Lower lobe of right lung (tissue), 2 donors: ENCODE data around the gene NOX5. TPM values are rescaled to one million over a fixed set of nuclear protein-coding genes. Genes with fewer than 3 reads are reported as not detected.

Experiments used
- ATAC-seq, 2 donors: fragments of 200-7000 bp; cut with Tn5 transposase; one replicate each; pipeline ENCODE4 v1.9.1; 2020 to 2022; ENCODE audit warnings: mild to moderate bottlenecking in 2 of 2, moderate library complexity in 2 of 2
- DNase-seq: peaks from one replicate; pipeline ENCODE4 v3.0.0-alpha.2; 2020
- H3K27ac ChIP-seq: fragments of 200-600 bp; one replicate; pipeline ENCODE4 v1.8.0; 2022
- H3K27me3 ChIP-seq: fragments of 200-600 bp; one replicate; pipeline ENCODE4 v1.8.0; 2022; ENCODE audit warnings: low read depth
- H3K36me3 ChIP-seq: fragments of 200-600 bp; one replicate; pipeline ENCODE4 v1.8.0; 2022; ENCODE audit warnings: mild to moderate bottlenecking
- H3K4me1 ChIP-seq: fragments of 200-600 bp; one replicate; pipeline ENCODE4 v1.8.0; 2022
- H3K4me3 ChIP-seq: fragments of 200-600 bp; one replicate; pipeline ENCODE4 v1.8.0; 2022; ENCODE audit warnings: mild to moderate bottlenecking
- H3K9me3 ChIP-seq: fragments of 200-600 bp; one replicate; pipeline ENCODE4 v1.8.0; 2022
- intact Hi-C: fragments of 100-400 bp; cut with DNase I; formaldehyde crosslinking; loops from one replicate; pipeline ENCODE4 v1.11.0; 2022
- total RNA-seq: library from RNA; stranded (reverse); fragmentation: NEBNext Ultra II Directional; extraction: Animal tissue kit (Norgen Biotek cat#: 25700); gene quantifications from one replicate; pipeline ENCODE4 v1.2.1, GENCODE V29; 2021
- TF ChIP-seq, protein P1 (sequence below): fragments of 200-600 bp; IDR thresholded peaks from one replicate; pipeline ENCODE4 v1.8.0; 2022; ENCODE audit warnings: antibody characterized with exemption, mild to moderate bottlenecking
- donor health status: DM: no; HTN: yes; CAD: no; lungs with severe emphysema.

NOX5 gene
- total RNA-seq, 1 donor from 2014 or later, result not detected

DNA sequence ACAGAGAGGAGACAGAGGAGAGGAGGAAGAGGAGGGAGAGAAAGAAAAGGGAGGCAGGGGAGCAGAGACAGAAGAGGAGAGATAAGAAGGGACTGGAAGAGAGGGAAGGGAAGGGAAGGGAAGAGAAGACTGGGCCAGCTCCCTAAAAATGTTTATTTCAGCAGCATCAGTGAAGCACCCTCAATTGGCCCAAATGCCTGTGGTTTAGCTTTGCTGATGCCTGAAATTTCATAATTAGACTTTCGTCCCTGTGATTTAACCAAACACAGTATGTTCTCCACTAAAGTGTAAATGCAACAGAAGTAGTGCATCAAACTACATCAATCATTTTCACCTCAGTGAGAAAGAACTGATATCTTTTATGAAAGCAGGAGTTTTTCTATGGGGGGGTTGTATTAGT is 55.9 kb downstream of the NOX5 start:
- Histone ChIP-seq H3K4me1 (peaks cover 20% of the 10 kb centered on the region), H3K27ac (no peak overlapping the region), H3K9me3 (no peaks in the 10 kb centered on the region), H3K36me3 (no peaks in the 10 kb centered on the region), H3K27me3 (no peaks in the 10 kb centered on the region), H3K4me3 (no peak overlapping the region)
- no peak for DNase-seq
- no peak for ATAC-seq
- TF ChIP-seq, protein P1, sequence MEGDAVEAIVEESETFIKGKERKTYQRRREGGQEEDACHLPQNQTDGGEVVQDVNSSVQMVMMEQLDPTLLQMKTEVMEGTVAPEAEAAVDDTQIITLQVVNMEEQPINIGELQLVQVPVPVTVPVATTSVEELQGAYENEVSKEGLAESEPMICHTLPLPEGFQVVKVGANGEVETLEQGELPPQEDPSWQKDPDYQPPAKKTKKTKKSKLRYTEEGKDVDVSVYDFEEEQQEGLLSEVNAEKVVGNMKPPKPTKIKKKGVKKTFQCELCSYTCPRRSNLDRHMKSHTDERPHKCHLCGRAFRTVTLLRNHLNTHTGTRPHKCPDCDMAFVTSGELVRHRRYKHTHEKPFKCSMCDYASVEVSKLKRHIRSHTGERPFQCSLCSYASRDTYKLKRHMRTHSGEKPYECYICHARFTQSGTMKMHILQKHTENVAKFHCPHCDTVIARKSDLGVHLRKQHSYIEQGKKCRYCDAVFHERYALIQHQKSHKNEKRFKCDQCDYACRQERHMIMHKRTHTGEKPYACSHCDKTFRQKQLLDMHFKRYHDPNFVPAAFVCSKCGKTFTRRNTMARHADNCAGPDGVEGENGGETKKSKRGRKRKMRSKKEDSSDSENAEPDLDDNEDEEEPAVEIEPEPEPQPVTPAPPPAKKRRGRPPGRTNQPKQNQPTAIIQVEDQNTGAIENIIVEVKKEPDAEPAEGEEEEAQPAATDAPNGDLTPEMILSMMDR, result no peak
- intact Hi-C loops, result no loop called here

DNA sequence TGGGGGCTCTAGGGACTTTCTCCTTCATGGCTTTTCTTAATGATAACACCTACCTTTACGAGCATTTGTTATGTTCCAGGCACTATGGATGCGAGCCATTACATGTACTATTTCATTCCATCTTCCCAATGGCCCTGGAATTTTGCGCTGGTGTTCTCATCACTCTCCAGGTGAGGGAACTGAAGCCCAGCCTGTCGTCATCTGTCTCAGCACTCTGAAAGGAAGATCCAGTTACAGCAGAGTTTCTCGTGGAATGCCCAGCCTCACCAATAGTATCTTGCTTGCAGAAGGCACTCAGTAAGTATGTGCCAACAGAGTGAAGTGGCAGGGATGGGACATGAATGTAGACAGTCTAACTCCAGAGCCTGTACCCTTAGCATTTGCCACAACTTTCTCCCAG is 56.8 kb downstream of the NOX5 start:
- Histone ChIP-seq H3K9me3 (no peaks in the 10 kb centered on the region), H3K27me3 (no peaks in the 10 kb centered on the region), H3K27ac (no peak overlapping the region), H3K4me1 (peaks cover 27% of the 10 kb centered on the region), H3K4me3 (no peak overlapping the region), H3K36me3 (no peaks in the 10 kb centered on the region)
- TF ChIP-seq, protein P1, result no peak
- ATAC-seq (no peak), DNase-seq (no peak)
- intact Hi-C loops, result no loop called here

DNA sequence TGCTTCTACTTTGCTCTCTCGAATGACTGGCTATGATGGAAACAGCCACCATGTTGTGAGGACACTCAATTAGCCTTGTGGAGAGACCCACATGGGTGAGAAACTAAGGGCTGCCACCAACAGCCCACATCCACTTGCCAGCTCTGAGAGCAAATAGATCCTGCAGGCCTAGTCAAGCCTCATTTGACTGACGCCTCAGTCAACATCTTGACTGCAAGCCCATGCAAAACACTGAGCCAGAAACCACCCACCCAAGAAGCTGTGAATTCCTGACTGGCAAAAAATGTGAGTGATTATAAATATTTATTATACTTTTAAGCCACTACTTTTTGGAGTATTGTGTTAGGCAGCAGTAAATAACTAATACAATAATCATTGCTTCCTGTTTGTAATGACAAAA is 58.4 kb downstream of the NOX5 start:
- H3K4me3 ChIP-seq, result no peak overlapping the region
- H3K27me3 ChIP-seq, result no peaks in the 10 kb centered on the region
- no peaks in the 10 kb centered on the region for H3K36me3 ChIP-seq
- ATAC-seq (no peak), DNase-seq (no peak)
- TF ChIP-seq, protein P1, result no peak
- no peaks in the 10 kb centered on the region for H3K9me3 ChIP-seq
- intact Hi-C loops, result no loop called here
- peaks cover 27% of the 10 kb centered on the region for H3K4me1 ChIP-seq
- H3K27ac ChIP-seq, result no peak overlapping the region

DNA sequence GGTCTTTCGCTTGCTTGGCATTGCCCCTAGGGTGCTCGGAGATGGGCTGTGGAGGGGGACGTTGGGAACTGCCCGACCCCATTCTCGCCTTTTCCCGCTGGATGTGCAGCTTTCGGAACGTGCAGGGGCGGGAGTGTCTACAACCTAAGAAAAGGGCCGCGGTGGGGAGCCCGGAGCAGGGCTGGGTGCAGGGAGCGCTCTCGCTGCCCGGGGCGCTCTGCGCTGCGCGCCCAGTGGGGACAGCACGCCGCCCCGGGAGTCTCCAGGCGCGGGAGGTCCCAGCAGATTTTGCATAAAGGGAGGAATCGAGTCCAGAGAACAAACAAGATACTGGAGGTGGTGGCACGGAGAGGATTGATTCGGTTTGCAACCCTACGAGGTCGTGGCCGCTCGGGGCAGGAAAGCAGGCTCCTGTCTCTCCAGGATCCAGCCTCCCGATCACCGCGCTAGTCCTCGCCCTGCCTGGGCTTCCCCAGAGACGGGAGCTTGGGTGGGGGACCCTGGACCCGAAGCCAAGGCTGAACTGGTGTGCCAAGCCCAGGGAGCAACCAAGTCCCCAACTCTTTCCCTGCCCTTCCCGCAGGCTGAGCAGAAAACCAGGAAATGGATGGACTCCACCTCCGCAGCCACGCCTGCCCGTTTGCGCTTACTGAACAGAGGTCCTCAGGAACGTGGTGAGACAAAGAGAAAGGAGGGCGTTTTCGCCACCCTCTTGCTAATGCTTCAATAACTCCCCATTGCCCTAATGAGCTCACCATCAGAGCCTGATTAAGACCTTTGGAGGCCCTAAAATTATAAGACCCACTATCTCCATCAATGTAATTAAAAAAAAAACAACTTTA is 59.7 kb downstream of the NOX5 start:
- TF ChIP-seq, protein P1, result no peak
- H3K27ac ChIP-seq, result peak overlapping the region; percentile 83
- peak; percentile 90 to 95 for ATAC-seq

DNA sequence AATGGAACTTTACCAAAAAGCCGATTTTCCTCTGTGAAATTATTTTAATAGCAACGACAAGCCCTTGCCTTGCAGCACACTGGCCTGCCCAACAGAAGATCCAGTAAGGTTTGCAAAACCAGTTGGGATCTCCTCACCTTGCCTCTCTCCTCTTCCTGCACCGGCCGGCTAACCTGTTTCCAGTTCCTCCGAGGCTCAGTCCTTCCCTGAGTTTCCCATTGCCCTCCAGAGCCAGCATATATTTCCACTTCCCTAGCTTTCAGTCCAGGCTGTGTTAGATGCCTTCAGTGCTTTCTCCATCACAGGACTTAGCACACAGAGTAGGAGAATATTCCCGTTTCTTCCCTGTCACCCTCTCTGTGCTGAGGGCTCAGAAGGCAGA is 60.3 kb downstream of the NOX5 start:
- no peaks in the 10 kb centered on the region for H3K36me3 ChIP-seq
- DNase-seq (no peak), ATAC-seq (peak; percentile 67 to 80)
- no peaks in the 10 kb centered on the region for H3K9me3 ChIP-seq
- H3K4me1 ChIP-seq, result peaks cover 27% of the 10 kb centered on the region
- TF ChIP-seq, protein P1, result no peak
- H3K27me3 ChIP-seq, result no peaks in the 10 kb centered on the region
- H3K4me3 ChIP-seq, result peak overlapping the region; percentile 72
- no peak overlapping the region for H3K27ac ChIP-seq
- intact Hi-C loops, result no loop called here

More for the DNA sequence above, 59.7 kb downstream of the NOX5 start:
- no peaks in the 10 kb centered on the region for H3K36me3 ChIP-seq
- H3K9me3 ChIP-seq, result no peaks in the 10 kb centered on the region
- no peaks in the 10 kb centered on the region for H3K27me3 ChIP-seq
- H3K4me3 ChIP-seq, result peak overlapping the region; percentile 72
- intact Hi-C loops, result no loop called here
- peak; percentile 74 for DNase-seq
- peaks cover 27% of the 10 kb centered on the region for H3K4me1 ChIP-seq
